Hematopoietic multipotent progenitor cell treated with erythropoietin and hydrocortisone succinate and interleukin-3 and kit ligand, for 15 days (in vitro differentiated cells): Measurements from ENCODE around the gene GARIN5A.
"Not testable (repeated sequence)": the region's sequence is repeated elsewhere in the genome, so short reads cannot be mapped to it uniquely, and the experiment has no call there.

Source experiments
- DNase-seq: peaks from one replicate; pipeline ENCODE4 v3.0.0-alpha.2; 2015; ENCODE audit warnings: low spot score

GARIN5A gene

DNA sequence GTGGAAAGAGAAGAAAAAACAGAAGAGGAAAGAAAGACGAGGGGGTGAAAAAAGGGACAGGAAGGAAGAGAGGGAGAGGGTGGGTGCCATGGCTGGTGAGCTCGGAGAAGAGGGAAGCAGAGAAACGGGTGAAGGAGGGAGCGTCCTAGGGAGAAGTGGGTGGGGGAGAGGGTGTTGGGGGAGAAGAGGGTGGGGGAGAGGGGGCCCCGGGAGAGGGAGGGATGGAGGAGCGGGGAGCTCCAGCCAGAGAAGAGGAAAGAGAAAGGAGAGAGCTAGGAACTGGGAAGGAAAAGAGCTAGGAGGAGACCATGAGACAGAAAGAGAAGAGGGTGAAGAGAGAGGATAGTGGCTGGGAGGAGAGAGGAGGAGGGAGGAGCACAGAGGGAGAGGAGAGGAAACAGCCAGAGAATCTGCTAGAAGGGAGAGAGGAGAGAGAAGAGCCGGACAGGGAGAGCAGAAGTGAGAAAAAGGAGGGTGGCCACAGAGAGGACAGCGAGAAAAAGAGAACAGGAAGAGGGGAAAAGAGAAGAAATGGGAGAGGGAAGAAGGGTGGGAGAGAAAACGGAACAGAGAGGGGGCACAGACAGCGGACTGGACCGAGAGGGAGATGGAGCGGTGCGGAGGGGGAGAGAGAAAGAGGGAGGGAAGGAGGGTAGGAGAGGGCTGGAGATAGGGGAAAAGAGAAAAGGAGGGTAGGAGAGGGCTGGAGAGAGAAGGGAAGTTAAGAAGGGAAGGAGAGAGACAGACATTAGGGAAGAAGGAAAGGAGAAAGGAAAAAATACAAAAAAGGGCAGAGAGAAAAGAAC, 11.9 kb upstream of the GARIN5A start:
- DNase-seq = no peak

DNA sequence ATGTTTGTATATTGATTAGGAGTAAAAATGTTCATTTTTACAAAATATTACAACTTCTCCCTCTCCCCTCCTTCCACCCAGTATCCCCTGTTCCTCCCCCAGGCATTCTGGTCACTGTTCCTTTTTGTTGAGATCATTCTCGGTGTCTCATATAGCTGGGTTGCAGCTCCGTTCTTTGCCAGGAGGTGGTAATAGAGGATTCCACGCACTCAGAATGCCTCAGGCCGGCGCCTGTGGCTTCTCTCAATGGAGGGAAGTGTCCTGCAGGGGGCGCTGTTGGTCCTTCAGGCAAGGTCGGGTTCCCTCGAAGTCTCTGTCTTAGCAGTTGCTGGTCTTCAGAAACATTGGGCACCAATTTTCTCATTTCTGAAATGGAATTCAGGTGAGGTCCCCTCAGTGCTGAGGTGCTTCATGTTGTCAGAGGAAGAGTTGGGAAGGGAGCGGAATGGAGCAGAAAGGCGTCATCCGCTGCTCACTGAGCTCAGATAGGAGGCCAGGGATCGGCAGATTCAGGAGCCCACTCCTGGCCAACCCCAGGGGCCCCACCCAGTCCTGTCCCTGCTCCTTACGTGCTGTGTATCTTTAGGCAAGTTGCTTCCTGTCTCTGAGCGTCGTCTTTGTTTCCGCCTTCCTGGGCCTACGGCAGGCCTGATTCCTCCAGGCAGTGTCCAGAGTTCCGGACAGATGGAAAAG, 10.3 kb upstream of the GARIN5A start:
- peak; percentile 33 for DNase-seq

DNA sequence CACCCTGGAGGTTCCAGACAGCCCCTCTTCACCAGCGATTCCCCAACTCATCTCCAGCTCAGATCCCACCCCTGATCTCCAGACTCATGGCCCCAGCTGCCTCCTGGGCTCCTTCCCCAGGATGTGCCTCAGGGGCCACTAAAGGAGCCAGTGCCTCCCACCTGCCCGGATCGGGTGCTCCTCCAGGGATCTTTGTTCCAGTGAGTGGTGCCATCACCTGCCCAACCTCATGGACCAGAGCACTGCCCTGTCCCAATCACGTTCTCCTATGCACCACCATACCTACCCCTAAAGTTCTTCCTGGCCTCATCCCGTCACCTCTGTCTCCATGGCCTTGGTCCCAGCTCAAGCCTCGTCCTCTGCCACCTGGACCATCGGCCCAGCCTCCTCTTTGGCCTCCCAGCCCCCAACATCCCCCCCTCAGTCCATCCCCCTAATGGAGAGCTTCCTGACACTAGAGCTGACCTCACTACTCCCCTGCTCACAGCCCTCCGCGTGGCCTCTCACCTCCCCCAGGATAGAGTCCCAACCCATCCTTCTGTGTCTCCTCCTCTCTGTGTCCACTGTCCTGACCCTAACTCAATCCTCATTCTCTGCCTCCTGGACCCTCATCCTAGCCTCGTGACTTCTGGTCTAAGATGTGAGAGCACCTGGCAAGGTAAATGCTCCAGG, 8.8 kb upstream of the GARIN5A start:
- DNase-seq = no peak

DNA sequence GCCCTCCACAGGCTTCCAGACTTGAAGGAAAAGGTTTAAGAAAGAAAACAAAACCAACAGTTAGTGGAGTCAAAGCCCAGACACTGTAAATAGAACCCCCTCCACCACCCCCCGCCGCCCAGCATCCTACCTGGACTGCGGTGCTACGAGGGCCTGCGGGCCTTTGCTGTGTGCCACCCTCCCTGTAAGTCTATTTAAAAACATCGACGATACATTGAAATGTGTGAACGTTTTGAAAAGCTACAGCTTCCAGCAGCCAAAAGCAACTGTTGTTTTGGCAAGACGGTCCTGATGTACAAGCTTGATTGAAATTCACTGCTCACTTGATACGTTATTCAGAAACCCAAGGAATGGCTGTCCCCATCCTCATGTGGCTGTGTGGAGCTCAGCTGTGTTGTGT, 6.3 kb upstream of the GARIN5A start:
- no peak for DNase-seq

DNA sequence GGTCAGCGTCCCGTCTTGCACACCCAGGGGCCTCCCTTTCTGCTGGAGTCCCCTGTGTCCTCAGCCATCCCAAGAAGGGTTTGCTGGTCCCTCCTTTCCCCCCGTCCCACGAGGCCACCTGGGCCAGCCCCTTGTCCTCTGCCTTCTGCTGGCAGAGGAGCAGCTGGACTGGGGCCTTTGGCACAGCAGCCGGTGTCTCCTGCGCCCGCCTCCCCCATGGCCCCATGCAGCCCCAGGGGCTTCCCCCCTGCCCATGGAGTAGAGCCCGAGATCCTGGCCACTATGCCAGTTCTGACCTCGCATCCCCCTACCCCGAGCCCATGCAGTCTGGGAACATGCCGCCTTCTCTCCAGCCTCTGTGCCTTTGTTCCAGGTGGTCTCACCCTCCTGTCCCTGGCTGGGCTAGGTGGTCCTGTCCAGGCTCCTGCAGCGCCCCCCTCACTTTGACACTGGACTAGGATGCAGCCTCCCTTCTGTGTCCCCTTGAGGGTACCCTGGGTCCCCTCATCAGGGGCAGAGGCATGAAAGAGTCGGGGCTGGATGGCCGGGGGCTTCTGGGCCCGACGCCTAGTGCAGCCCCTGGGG, 5.7 kb upstream of the GARIN5A start:
- no peak for DNase-seq

DNA sequence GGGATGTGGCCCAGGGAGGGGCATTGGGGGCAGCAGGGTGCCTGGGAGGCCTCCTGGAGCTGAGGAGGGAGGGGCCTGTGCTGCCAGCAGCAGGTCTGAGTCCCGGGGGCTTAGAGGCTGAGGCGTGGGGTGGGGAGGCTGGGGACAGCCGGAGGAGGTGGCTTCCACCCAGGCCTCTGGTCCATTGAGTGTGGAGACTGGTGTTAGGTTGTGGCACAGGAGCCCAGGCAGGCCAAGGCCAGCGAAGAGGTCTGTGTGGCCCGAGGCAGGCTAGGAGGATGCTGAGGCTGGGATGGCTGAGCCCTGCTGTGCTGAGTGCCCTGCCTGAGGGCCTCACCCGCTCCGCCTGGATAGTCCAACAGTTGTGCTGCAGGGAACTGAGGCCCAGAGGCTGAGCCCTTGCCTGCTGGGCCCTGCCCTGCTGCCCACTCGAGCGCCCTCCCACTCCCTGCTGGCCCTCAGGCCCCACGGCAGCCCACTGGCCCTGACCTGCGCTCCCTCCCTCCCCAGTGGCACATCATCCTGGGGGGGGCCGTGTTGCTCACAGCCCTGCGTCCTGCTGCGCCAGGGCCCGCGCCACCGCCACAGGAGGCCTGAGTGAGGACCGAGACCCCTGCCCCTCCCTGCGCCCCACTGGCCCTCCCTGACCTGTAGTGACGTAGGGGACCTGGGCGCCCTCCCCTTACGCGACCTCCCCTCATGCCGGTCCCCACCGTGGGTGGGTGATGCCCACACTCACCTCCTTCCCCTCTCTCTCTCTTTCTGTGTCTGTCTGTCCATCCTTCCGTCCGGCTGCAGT, 4.9 kb upstream of the GARIN5A start:
- DNase-seq = no peak

- no peak for DNase-seq
Observed at GRCh38 chr19:50480281-50481111, 3.8 kb upstream of the GARIN5A start.

DNA sequence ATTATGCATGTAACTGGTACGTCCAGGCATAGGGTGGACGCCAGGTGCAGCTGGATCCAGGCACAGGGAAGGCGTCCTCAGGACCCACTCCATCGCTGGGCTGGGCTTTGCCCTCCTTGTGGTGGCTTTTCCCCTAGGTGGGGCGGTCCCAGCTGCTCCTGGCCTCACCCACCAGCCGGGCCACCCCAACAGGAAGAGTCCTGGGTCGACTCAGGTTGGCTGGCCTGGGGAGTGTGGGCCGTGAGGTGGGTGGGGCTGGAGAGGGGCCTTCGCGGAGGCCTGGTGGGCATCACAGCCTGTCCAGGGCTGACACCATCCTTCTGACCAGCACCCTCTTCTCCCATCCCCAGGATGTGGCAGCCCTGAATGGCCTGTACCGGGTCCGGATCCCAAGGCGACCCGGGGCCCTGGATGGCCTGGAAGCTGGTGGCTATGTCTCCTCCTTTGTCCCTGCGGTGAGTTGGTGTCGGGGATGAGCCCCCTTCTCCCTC, 3.2 kb upstream of the GARIN5A start:
- DNase-seq = no peak

DNA sequence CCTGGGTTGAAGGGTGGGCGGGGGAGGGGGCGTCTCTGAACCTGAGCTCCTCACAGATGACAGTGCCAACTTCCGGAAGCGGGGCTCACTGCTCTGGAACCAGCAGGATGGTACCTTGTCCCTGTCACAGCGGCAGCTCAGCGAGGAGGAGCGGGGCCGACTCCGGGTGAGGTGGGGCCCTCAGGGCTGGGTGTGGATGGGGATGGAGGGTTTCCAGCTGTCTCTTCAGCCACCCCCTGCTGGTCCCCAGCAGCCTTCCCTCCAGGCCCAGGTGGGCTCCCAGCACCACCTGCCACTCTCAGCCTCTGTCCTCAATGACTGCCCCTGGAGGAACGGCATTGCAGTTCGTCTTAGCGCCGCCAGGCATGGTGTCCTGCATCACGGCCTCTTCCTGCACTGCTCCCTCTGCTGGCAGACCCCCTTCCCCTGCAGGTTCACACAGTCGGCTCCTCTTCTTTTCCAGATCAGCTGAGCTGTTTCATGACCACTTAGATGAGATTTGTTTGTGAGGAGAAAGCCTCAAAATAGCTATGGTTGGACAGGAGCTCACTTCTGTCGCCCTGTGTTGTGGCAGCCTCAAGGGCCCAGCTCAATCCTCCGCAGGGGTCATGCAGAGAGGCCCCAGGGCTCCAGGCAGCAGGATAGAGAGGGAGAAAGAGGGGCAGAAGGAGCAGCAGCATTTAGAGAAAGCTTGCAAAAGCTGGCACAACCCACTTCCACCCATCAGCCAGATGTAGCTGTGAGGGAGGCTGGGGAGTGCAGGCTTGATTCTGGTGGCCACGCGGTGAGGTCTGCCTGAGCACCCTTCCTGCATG, 2.5 kb upstream of the GARIN5A start:
- peak; percentile 31 for DNase-seq

GRCh38 chr19:50477751-50478515, 1.3 kb upstream of the GARIN5A start:
- DNase-seq = no peak

DNA sequence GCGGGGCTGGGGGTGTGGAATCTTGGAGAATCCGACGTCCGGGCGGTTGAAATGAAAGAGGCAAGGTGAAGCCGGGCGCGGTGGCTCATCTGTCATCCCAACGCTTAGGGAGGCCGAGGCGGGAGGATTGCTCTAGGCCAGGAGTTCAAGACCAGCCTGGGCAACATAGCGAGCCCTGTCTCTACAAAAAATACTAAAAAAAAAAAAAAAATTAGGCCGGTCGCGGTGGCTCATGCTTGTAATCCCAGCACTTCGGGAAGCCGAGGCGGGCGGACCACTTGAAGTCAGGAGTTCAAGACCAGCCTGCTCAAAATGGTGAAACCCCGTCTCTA, 225 bp upstream of the GARIN5A start:
- no peak for DNase-seq

GRCh38 chr19:50475736-50476223, 868 bp downstream of the GARIN5A start:
- no peak for DNase-seq

DNA sequence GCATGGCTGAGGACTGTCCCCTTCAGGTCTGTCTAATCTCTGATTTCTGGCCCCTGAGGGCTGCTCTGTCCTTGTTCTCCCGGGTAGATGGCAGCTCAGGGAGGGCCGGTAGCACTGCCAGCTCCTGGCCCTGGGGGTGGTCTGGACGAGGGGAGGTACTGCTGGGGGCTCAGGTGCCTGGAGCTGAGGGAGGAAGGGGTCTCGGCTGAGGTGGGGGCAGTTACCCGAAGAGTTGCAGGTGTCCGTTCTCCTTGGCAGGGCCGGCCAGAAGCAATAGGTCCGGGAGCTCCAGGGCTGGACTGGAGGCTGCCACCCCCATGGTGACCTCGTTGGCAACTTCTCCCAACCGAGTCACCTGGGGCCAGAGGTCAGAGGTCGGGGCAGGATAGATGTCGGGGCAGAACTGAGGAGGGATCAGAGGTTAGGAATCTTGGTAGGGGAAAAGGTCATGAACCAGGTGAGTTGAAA, 1.5 kb downstream of the GARIN5A start:
- no peak for DNase-seq

GRCh38 chr19:50473336-50473735, 3.3 kb downstream of the GARIN5A start:
- DNase-seq = not testable (repeated sequence)

- DNase-seq = no peak
Observed at GRCh38 chr19:50468818-50469217, 7.8 kb downstream of the GARIN5A start.

- DNase-seq = no peak
Observed at GRCh38 chr19:50467566-50467965, 9.1 kb downstream of the GARIN5A start.

GRCh38 chr19:50466706-50467039, 10.0 kb downstream of the GARIN5A start:
- no peak for DNase-seq

DNA sequence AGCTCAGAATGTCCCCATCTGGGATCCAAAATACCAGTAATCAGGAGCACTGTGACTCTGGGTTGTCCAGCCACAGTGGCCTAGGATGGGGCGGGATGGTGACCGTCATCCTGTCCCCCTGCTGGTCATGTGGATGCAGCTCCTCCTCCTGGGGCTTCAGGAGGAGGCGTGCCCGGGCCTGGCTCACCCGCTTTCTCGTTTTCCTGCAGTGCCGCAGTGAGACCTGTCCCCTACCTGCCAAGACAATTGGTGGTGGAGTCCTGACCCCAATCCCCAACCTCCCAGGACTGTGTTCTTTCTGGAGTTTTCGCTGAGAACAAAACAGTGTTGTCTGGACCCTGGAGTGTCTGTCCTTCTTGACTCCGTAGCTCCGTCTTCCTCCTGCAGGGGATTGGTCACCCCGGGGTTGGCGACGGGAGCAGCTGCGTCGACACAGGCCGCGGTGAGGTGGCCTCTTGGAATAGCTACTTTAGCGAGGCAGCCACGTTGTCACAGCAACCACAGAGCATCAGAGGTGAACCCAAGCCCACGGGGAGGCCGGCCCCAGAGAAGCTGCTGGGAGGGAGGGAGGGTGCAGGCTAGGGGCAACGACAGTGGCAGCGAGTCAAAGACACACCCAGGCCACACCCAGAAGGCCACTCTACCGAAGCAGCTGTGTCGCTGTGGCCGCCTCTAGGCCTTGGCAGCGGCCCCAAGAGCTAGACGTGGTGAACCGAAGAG, 10.5 kb downstream of the GARIN5A start:
- peak; percentile 69 for DNase-seq
